SU-DHL-6 (cell line): ENCODE results near the gene ADNP2.
"Not testable (repeated sequence)": the region's sequence is repeated elsewhere in the genome, so short reads cannot be mapped to it uniquely, and the experiment has no call there.

ENCODE experiments used
- H2AFZ ChIP-seq: fragments of 200-600 bp; sonication (generic); 2 replicates; pipeline ENCODE4 v1.6.1; 2014; ENCODE audit warnings: low read depth, mild to moderate bottlenecking, moderate library complexity, mixed read lengths, antibody characterized with exemption, low read length; ENCODE audit not compliant: severe bottlenecking
- H3F3A ChIP-seq: fragments of 200-600 bp; shearing (Covaris generic); 2 replicates; pipeline ENCODE4 v1.6.0; 2016; ENCODE audit warnings: antibody characterized with exemption, mild to moderate bottlenecking; ENCODE audit not compliant: insufficient read depth
- H3K27ac ChIP-seq: fragments of 200-600 bp; sonication (generic); 2 replicates; pipeline ENCODE4 v1.5.1; 2016; ENCODE audit warnings: low read depth, mild to moderate bottlenecking, low read length, moderate library complexity, mixed read lengths
- H3K27me3 ChIP-seq: fragments of 200-600 bp; sonication (generic), shearing (Covaris generic); 2 replicates; pipeline ENCODE4 v1.6.0; 2014; ENCODE audit warnings: mild to moderate bottlenecking, low read length
- H3K36me3 ChIP-seq: fragments of 200-600 bp; sonication (generic); 2 replicates; pipeline ENCODE4 v1.6.1; 2014; ENCODE audit warnings: mild to moderate bottlenecking, low read length, mixed read lengths
- H3K4me2 ChIP-seq: fragments of 300-600, 200-600 bp; shearing (Covaris generic), sonication (generic); 2 replicates; pipeline ENCODE4 v1.6.0; 2014; ENCODE audit warnings: low read length, low read depth, mild to moderate bottlenecking; ENCODE audit not compliant: poor library complexity, severe bottlenecking
- H3K4me3 ChIP-seq: fragments of 200-600 bp; sonication (generic); 2 replicates; pipeline ENCODE4 v1.5.1; 2014; ENCODE audit warnings: antibody characterized with exemption, low read length, mild to moderate bottlenecking, mixed read lengths; ENCODE audit not compliant: insufficient read depth, poor library complexity, severe bottlenecking
- H3K79me2 ChIP-seq: fragments of 200-600 bp; sonication (generic); 2 replicates; pipeline ENCODE4 v1.6.1; 2014; ENCODE audit warnings: mild to moderate bottlenecking, low read length, moderate library complexity; ENCODE audit not compliant: insufficient read depth
- H3K9ac ChIP-seq: fragments of 200-600 bp; sonication (generic); 2 replicates; pipeline ENCODE4 v1.7.0; 2014; ENCODE audit warnings: mild to moderate bottlenecking, low read length
- H3K9me2 ChIP-seq: fragments of 200-600 bp; sonication (generic); replicated peaks from 2 replicates; pipeline ENCODE4 v1.6.1; 2014; ENCODE audit warnings: low read length; ENCODE audit not compliant: insufficient read depth
- H3K9me3 ChIP-seq: fragments of 200-600 bp; sonication (generic); 2 replicates; pipeline ENCODE4 v1.6.1; 2014; ENCODE audit warnings: low read length, mixed read lengths; ENCODE audit not compliant: insufficient read depth
- H4K20me1 ChIP-seq: fragments of 200-600 bp; sonication (generic); 2 replicates; pipeline ENCODE4 v1.6.1; 2014; ENCODE audit warnings: low read depth, mild to moderate bottlenecking, antibody characterized with exemption, low read length, moderate library complexity, mixed read lengths
- EZH2phosphoT487 ChIP-seq: fragments of 200-600 bp; sonication (generic), shearing (Covaris generic); conservative IDR thresholded peaks from 2 replicates; pipeline ENCODE4 v1.6.1; 2018; ENCODE audit warnings: mild to moderate bottlenecking, antibody characterized with exemption, low read length, moderate library complexity, mixed read lengths
- TF ChIP-seq, protein P1 (sequence below): fragments of 200-600 bp; sonication (generic); IDR thresholded peaks from one replicate; pipeline ENCODE4 v1.5.1; 2017; ENCODE audit warnings: antibody characterized with exemption, mild to moderate bottlenecking, low read length, moderate library complexity; ENCODE audit not compliant: insufficient read depth, poor library complexity, severe bottlenecking

Gene ADNP2

DNA sequence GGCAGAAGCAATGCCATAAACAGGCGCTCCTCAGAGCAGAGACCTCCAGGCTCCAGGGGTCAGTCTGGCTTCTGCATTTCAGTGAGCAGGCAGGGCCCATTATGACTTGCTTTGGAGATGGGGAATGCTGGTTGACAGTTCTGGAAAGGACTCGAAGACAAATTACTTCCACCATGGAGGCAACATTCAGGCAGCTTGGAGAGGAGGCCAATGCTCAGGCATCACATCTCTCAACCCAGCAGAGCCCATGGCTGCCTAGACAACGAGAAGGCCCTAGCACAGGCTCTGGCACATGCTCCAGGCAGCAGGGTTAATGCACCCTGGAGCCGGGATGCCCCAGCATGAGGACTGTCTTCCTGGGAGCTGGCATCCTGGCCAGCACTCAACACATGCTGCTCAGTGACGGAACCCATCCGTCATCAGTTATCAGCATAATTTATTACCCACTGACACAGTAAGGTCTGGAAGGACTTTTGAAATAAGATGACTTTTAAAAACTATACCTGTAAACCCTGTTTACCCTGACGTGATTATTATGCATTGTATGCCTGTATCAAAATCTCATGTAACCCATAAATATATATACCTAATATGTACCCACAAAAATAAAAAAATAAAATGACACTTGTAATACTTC lies 52.8 kb downstream of the ADNP2 start:
- Histone ChIP-seq H3K4me3 (no peak overlapping the region), H3K27me3 (no peaks in the 10 kb centered on the region), H3K9me2 (no peaks in the 10 kb centered on the region), H2AFZ (no peak overlapping the region), H3K9ac (no peak overlapping the region), H4K20me1 (no peaks in the 10 kb centered on the region), H3F3A (no peaks in the 10 kb centered on the region), H3K27ac (no peak overlapping the region), H3K4me2 (no peak overlapping the region), H3K79me2 (no peaks in the 10 kb centered on the region), H3K36me3 (no peaks in the 10 kb centered on the region), H3K9me3 (peaks cover 8% of the 10 kb centered on the region; the same call in 1 of the 2 replicates)
- no peak for TF ChIP-seq EZH2phosphoT487
- TF ChIP-seq, protein P1, sequence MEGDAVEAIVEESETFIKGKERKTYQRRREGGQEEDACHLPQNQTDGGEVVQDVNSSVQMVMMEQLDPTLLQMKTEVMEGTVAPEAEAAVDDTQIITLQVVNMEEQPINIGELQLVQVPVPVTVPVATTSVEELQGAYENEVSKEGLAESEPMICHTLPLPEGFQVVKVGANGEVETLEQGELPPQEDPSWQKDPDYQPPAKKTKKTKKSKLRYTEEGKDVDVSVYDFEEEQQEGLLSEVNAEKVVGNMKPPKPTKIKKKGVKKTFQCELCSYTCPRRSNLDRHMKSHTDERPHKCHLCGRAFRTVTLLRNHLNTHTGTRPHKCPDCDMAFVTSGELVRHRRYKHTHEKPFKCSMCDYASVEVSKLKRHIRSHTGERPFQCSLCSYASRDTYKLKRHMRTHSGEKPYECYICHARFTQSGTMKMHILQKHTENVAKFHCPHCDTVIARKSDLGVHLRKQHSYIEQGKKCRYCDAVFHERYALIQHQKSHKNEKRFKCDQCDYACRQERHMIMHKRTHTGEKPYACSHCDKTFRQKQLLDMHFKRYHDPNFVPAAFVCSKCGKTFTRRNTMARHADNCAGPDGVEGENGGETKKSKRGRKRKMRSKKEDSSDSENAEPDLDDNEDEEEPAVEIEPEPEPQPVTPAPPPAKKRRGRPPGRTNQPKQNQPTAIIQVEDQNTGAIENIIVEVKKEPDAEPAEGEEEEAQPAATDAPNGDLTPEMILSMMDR = no peak

DNA sequence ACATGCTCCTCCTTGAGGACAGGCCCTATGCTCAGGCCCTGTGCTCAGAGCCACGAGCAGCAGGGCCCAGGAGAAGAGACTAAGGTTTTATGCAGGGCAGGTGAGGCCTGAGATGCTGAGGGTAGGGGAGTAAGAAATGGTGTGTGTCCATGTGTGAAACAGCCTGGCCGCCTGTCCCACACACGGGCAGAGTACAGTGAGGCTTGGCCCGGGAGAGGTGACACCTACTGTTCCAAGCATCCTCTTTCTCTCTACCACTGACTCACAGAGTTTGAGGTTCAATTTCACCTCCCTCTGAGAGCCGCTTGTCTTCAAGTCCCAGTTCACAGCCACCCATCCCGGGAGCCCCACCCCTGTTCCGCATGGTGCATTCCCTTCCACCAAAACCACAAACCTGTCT lies 54.1 kb downstream of the ADNP2 start:
- no peaks in the 10 kb centered on the region for H3K36me3 ChIP-seq
- no peak overlapping the region for H2AFZ ChIP-seq
- H3K27me3 ChIP-seq = no peaks in the 10 kb centered on the region
- H3K27ac ChIP-seq = no peak overlapping the region
- H3K9me2 ChIP-seq = no peaks in the 10 kb centered on the region
- H3K9me3 ChIP-seq = peaks cover 8% of the 10 kb centered on the region; the same call in 1 of the 2 replicates
- no peak overlapping the region for H3K4me3 ChIP-seq
- H3K4me2 ChIP-seq = no peak overlapping the region
- TF ChIP-seq, protein P1 = no peak
- TF ChIP-seq EZH2phosphoT487 = no peak
- no peaks in the 10 kb centered on the region for H3K79me2 ChIP-seq
- H3F3A ChIP-seq = no peaks in the 10 kb centered on the region
- H4K20me1 ChIP-seq = no peaks in the 10 kb centered on the region
- no peak overlapping the region for H3K9ac ChIP-seq

GRCh38 chr18:80164727-80165355 lies 55.8 kb downstream of the ADNP2 start:
- not testable (repeated sequence) for H3K4me2 ChIP-seq, H3K79me2 ChIP-seq, H2AFZ ChIP-seq, H3K4me3 ChIP-seq, H3K27me3 ChIP-seq, H3F3A ChIP-seq, H3K9me3 ChIP-seq, H3K27ac ChIP-seq, H4K20me1 ChIP-seq, H3K9ac ChIP-seq, H3K36me3 ChIP-seq, H3K9me2 ChIP-seq

- Histone ChIP-seq H3K27ac (no peak overlapping the region), H4K20me1 (no peaks in the 10 kb centered on the region), H3K9me3 (peaks cover 8% of the 10 kb centered on the region; the same call in 1 of the 2 replicates), H3K4me2 (no peak overlapping the region), H3K27me3 (no peaks in the 10 kb centered on the region), H3K36me3 (no peaks in the 10 kb centered on the region), H3K79me2 (no peaks in the 10 kb centered on the region), H3K9me2 (no peaks in the 10 kb centered on the region), H2AFZ (no peak overlapping the region), H3K9ac (no peak overlapping the region), H3K4me3 (no peak overlapping the region), H3F3A (no peaks in the 10 kb centered on the region)
- TF ChIP-seq EZH2phosphoT487 = no peak
- TF ChIP-seq, protein P1 = no peak
These were observed 57.2 kb downstream of the ADNP2 start for GRCh38 chr18:80166240-80166639.
